HAP-1 (cell line): ENCODE results near the gene CAMSAP2.

Experiments
- DNase-seq, 2 experiments: peaks; one replicate each; pipeline ENCODE4 v3.0.0-alpha.2; 2016 to 2020; ENCODE audit warnings: low spot score in 2 of 2
- H3K27me3 ChIP-seq: fragments of 250-450 bp; sonication (Bioruptor Pico); 2 replicates; pipeline ENCODE4 v1.5.1; 2020; ENCODE audit warnings: low read depth, mild to moderate bottlenecking, moderate library complexity
- H3K36me3 ChIP-seq: fragments of 250-450 bp; sonication (Bioruptor Pico); replicated peaks from 2 replicates; pipeline ENCODE4 v1.5.1; 2020; ENCODE audit warnings: mild to moderate bottlenecking
- H3K4me1 ChIP-seq: fragments of 250-450 bp; sonication (Bioruptor Pico); 2 replicates; pipeline ENCODE4 v1.5.1; 2020; ENCODE audit warnings: mild to moderate bottlenecking
- H3K4me3 ChIP-seq: fragments of 250-450 bp; sonication (Bioruptor Pico); 2 replicates; pipeline ENCODE4 v1.5.1; 2020; ENCODE audit warnings: mild to moderate bottlenecking, moderate library complexity
- H3K9me3 ChIP-seq: fragments of 250-450 bp; sonication (Bioruptor Pico); 2 replicates; pipeline ENCODE4 v1.5.1; 2020; ENCODE audit warnings: mild to moderate bottlenecking, moderate library complexity
- in situ Hi-C: fragments of 300-500 bp; cut with MboI; formaldehyde crosslinking; loops from 3 replicates; pipeline ENCODE4 v1.14.3; 2020; ENCODE audit warnings: low sequenced_read_pairs, inconsistent platforms, mixed read lengths

Gene CAMSAP2

DNA sequence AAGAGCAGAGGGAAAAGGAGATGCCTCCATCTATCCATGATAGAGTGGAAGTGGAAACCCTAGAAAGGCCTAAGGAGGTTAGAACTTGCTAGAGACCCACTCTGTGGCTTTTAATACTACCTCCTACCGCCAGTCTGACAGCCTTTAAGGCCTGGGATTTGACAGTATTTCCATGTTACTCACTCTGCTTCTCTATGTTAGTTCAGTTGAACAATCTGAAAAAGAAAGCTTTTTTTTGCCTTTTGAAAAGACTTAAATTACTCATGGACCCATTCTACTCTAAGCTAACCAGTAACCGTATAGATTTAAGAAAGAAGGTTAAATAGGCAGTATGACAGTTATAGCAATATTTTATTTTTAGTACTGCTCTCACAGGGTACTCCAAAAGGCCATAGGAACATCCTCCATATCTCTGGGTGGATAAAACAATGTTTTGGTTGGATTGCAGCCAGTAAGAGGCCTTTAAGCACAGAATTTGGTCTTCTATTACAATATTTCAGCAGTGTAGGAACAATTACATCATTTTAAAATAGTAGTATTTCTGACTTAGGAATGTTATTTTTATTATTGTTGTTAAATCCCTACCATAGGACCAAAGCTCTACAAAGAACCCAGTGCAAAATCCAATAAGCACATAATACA lies 118.1 kb downstream of the CAMSAP2 start:
- no peak for DNase-seq
- H3K9me3 ChIP-seq = no peaks in the 10 kb centered on the region
- in situ Hi-C loops = no loop called here
- H3K4me1 ChIP-seq = no peaks in the 10 kb centered on the region
- peaks cover 37% of the 10 kb centered on the region for H3K36me3 ChIP-seq
- H3K4me3 ChIP-seq = no peak overlapping the region
- no peaks in the 10 kb centered on the region for H3K27me3 ChIP-seq

DNA sequence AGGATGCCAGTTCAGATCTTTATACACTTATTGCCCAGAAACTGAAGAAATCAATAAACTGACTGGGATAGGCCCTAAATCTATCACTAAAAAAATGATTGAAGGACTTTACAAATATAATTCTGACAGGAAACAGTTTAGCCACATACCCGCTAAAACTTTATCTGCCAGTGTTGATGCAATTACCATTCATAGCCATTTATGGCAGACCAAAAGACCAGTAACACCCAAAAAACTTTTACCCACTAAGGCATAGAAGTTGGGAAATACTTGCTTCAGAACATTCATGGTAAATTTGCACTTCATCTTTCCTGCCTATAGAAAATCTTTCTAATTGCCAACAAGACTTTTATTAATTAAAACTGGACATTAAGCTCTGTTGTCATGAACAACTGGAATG lies 119.1 kb downstream of the CAMSAP2 start:
- no peak for DNase-seq
- Histone ChIP-seq H3K36me3 (peaks cover 37% of the 10 kb centered on the region), H3K9me3 (no peaks in the 10 kb centered on the region), H3K4me3 (no peak overlapping the region), H3K27me3 (no peaks in the 10 kb centered on the region), H3K4me1 (no peaks in the 10 kb centered on the region)
- in situ Hi-C loops = no loop called here

DNA sequence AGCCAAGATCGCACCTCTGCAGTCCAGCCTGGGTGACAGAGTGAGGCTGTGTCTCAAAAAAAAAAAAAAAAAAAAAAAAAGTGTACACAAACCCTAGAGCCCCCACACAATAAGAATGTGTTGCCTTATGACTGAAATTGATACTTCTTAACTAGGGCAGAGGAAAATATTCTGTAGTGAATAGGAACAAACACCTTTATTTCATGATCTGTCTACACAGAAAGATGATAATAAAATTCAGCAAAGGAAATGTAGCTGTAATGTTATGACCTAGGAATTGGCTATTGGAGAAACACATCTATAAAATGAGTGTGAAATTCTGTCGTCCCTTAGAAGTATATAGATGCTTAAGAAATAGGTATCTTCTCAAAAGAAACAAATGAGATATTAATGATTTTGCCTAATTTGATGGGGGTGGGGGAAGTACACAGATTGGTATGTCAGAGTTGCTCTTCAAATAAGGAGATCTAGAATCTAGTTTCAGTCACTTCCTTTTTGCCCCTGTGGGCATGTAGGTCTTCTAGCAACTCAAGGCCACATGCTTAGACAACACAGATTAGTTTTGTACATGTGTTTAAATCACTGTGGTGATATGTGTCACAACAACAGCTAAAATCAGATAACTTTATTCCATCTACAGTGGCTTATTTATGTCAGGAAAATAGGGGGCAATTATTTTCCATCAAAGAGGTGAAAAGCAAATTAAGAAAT lies 123.4 kb downstream of the CAMSAP2 start:
- no peaks in the 10 kb centered on the region for H3K27me3 ChIP-seq
- no peak overlapping the region for H3K4me3 ChIP-seq
- no peak for DNase-seq
- in situ Hi-C loops = no loop called here
- no peaks in the 10 kb centered on the region for H3K4me1 ChIP-seq
- H3K36me3 ChIP-seq = peaks cover 16% of the 10 kb centered on the region
- H3K9me3 ChIP-seq = no peaks in the 10 kb centered on the region

DNA sequence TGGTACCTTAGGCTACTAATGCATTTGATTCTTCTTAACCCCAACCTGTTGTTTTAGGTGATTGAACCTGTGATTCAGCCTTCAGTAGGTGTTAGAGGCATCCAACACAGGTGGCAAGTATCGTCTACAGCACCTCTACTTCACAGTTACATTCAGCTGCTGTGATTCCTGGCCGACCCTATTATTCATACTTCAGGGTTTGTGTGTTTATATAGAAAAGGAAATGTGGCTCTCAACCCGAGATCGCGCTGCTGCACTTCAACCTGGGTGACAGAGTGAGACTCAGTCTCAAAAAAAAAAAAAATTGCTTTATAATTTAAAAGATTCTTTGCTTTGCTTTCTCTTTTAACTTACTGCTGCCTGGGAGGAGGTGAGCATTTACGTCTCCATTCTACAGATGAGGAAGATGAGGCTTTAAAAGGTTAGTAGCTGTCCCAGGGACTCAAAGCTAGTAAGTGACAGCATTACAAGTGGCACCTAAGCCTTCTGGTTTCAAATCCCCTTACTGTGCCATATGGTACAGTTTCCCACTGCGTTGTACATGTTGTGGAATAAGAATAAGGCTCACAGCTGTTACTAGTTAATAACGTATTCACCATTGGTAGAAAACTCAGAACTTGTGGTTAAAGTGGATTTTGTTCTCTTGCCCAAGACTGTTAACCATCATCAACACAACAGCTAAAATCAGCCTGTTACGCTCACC lies 124.2 kb downstream of the CAMSAP2 start:
- Histone ChIP-seq H3K4me1 (no peaks in the 10 kb centered on the region), H3K36me3 (peaks cover 8% of the 10 kb centered on the region), H3K4me3 (no peak overlapping the region), H3K27me3 (no peaks in the 10 kb centered on the region), H3K9me3 (no peaks in the 10 kb centered on the region)
- in situ Hi-C loops = no loop called here
- DNase-seq = no peak

DNA sequence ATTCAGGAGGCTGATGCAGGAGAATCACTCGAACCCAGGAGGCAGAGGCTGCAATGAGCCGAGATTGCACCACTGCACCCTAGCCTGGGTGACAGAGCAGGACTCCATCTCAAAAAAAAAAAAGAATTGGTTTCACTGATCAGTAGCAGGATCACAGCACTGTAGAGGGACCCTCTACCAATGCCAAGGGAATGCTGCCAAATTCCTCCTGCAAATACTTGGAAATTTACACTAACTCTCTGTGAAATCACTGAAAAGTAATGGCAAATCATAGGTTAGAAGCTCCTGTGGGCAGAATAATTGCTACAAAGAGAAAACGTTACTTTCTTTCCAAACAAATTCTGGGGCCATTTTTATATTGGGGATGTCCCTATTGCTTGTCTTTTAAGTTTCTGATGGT lies 127.4 kb downstream of the CAMSAP2 start:
- in situ Hi-C loops = no loop called here

DNA sequence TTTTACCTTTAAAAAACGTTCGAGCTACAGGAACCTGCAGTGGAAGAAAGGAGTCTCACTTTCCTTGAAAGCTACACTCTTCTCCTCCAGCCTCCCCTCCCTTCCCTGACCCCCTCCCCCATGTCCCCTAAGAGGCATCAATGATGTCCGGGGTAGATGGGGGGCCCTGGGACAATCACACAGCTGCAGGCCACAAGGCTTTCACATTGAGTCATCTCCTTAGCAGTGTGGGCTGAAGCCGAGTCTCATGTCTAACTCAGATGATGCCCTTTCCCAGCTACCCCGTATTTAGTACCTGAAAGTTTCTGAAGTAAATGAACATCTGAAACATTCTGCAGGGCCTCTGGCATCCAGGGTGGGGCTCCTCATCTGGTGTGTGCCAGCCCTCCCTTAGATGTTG lies 127.8 kb downstream of the CAMSAP2 start:
- Histone ChIP-seq H3K27me3 (no peaks in the 10 kb centered on the region), H3K9me3 (no peaks in the 10 kb centered on the region), H3K4me3 (no peak overlapping the region), H3K36me3 (peaks cover 6% of the 10 kb centered on the region), H3K4me1 (no peaks in the 10 kb centered on the region)
- in situ Hi-C loops = no loop called here
- no peak for DNase-seq

More for the DNA sequence above, 127.4 kb downstream of the CAMSAP2 start:
- Histone ChIP-seq H3K4me1 (no peaks in the 10 kb centered on the region), H3K27me3 (no peaks in the 10 kb centered on the region), H3K9me3 (no peaks in the 10 kb centered on the region), H3K36me3 (peaks cover 6% of the 10 kb centered on the region), H3K4me3 (no peak overlapping the region)
- DNase-seq = no peak

DNA sequence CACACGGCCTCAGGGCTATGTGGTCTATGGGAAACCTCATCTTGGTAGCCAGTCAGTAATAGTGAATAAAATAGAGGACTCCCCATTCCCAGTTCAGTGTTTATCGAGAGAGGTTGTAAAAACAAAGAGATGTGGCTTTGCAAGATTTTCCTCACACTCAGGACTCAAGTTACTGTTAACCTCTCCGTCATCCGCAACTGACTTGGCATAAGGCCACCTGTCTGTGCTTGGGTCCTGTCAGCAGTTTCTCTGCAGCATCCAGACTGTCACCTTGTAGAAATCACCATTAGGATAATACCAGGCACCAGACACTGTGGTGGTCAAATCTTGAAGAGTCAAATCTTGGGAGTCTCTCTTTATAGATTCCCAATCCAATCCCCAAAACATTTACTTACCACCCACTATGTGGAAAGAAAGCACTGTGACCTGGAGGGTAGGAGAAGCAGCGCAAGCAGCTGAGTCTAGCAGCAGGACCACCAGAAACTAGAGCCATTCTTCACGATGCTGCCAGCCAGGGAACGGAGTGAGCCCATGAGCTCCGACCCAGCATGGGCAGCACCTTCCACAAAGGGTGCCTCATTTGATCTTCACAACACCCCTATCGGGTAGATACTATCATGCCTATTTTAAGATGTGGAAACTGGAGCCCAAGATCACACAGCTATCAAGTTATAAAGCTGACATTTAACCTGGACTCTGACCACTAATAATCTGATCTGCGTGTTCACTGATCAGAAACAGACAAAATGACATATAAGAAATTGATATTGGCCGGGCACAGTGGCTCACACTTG lies 128.5 kb downstream of the CAMSAP2 start:
- DNase-seq = no peak
- Histone ChIP-seq H3K36me3 (peaks cover 6% of the 10 kb centered on the region), H3K4me1 (no peaks in the 10 kb centered on the region), H3K27me3 (no peaks in the 10 kb centered on the region), H3K4me3 (no peak overlapping the region), H3K9me3 (no peaks in the 10 kb centered on the region)
- in situ Hi-C loops = no loop called here

DNA sequence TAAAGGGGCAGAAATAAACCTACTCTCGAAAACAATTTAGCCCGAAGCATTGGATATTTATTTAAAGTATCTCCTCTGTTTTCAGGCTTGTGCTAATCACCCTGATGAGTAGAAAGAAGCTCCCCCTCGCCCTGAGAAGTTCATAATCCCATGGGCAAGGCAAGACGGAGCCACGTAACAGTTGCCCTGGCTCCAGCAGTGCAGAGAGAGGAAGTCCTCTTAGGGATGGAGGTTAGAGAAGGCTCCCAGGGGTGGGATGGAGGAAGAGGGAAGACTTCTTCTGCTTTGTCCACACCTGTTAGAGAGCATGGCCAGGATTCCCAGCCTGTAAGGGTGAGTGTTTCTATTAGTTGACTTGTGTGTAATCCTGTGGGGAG lies 130.7 kb downstream of the CAMSAP2 start:
- in situ Hi-C loops = no loop called here
- Histone ChIP-seq H3K9me3 (no peaks in the 10 kb centered on the region), H3K4me1 (no peaks in the 10 kb centered on the region), H3K27me3 (no peaks in the 10 kb centered on the region), H3K36me3 (no peaks in the 10 kb centered on the region), H3K4me3 (no peak overlapping the region)
- DNase-seq = no peak

DNA sequence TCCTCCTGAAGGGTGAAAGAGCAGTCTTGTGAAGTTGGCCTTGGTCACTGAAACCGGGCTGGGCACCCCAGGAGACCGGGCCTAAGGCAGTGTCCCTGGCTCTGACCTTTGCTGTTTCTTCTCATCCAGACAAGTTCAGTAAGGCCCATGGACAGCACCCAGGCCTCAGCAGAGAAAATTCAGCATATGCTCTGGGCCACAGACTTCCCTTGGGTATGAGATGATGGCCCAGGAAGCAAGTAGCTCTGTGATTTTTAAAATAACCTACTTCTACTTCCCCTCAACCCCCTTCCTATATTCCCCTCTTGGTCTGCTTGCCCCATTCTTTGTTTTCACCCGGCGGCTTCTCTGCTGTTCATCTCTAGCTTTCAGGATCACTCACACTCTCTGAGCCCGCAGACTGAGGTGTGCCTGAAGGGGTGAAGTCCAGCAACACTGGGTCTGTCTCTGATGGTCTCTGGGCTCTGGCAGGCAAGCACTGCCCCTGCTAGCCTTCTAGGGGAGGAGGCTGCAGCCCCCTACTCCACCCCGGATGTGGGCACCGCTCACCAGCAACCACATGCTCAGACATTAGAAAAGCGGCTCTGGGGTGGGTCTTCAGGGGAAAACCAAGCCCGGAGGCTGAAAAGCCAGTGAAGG lies 131.2 kb downstream of the CAMSAP2 start:
- H3K9me3 ChIP-seq = no peaks in the 10 kb centered on the region
- no peaks in the 10 kb centered on the region for H3K4me1 ChIP-seq
- no peak overlapping the region for H3K4me3 ChIP-seq
- H3K36me3 ChIP-seq = no peaks in the 10 kb centered on the region
- H3K27me3 ChIP-seq = no peaks in the 10 kb centered on the region
- in situ Hi-C loops = no loop called here
- DNase-seq = no peak

DNA sequence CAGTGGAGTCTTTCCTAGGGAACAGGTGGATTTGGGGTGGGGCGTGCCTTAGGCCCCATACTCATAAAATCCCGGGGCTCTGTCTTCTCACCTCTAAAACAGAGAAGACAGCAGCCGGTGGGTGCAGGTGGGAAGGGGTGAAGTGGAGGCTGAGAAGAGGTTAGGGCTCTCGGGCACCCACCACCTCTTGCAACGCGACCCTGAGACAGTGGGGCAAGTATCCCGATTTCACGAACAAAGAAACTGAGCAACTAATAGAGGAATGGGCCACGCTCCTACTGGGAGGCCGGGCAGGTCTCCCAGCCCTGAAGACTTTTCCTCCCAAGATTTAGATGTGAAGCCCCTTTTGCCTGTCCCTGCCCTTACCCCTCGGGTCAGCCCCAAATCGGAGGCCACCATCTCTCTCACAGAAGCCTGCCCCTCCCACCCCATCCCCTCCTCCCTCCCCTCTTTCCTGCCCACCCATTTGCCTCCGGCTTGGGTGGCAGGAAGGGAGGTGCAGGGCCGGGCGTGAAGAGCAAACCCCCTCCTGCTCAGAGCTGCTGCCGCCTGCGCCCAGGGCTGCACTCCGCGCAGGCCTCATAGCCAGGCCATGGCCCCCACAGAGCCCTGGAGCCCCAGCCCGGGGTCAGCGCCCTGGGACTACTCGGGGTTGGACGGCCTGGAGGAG lies 133.9 kb downstream of the CAMSAP2 start, which contains the start of gene GPR25:
GPR25 (plus strand) TSS at position 536 of the 670 bp plus-strand sequence; CDS start at position 593, 57 bp downstream.
- H3K36me3 ChIP-seq = no peaks in the 10 kb centered on the region
- H3K4me1 ChIP-seq = no peaks in the 10 kb centered on the region
- no peaks in the 10 kb centered on the region for H3K27me3 ChIP-seq
- H3K4me3 ChIP-seq = no peak within 1 kb of the TSS
- in situ Hi-C loops = no loop called here
- no peak for DNase-seq
- H3K9me3 ChIP-seq = no peaks in the 10 kb centered on the region

DNA sequence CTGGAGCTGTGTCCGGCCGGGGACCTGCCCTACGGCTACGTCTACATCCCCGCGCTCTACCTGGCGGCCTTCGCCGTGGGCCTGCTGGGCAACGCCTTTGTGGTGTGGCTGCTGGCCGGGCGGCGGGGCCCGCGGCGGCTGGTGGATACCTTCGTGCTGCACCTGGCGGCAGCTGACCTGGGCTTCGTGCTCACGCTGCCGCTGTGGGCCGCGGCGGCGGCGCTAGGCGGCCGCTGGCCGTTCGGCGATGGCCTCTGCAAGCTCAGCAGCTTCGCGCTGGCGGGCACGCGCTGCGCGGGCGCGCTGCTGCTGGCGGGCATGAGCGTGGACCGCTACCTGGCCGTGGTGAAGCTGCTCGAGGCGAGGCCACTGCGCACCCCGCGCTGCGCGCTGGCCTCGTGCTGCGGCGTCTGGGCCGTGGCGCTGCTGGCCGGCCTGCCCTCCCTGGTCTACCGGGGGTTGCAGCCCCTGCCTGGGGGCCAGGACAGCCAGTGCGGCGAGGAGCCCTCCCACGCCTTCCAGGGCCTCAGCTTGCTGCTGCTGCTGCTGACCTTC lies 134.5 kb downstream of the CAMSAP2 start:
- no peak for DNase-seq
- no peaks in the 10 kb centered on the region for H3K27me3 ChIP-seq
- H3K4me1 ChIP-seq = no peaks in the 10 kb centered on the region
- H3K4me3 ChIP-seq = no peak overlapping the region
- in situ Hi-C loops = no loop called here
- H3K36me3 ChIP-seq = no peaks in the 10 kb centered on the region
- H3K9me3 ChIP-seq = no peaks in the 10 kb centered on the region

DNA sequence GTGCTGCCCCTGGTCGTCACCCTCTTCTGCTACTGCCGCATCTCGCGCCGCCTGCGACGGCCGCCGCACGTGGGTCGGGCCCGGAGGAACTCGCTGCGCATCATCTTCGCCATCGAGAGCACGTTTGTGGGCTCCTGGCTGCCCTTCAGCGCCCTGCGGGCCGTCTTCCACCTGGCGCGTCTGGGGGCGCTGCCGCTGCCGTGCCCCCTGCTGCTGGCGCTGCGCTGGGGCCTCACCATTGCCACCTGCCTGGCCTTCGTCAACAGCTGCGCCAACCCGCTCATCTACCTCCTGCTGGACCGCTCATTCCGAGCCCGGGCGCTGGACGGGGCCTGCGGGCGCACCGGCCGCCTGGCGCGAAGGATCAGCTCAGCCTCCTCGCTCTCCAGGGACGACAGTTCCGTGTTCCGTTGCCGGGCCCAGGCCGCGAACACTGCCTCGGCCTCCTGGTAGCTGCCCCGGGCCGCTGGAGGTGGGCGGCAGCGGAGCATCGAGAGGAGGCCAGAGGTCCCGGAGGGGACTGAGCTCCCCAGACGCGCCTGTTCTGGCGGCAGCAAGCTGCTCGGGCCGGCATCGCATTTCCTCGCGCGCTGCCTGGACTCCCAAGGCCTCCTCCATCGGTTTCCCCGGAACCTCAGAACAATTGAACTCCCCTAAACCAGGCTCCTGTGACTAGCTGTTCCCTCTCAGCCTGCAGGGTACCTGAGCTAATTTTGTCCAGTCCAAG lies 135.1 kb downstream of the CAMSAP2 start:
- in situ Hi-C loops = no loop called here
- Histone ChIP-seq H3K4me3 (no peak overlapping the region), H3K4me1 (no peaks in the 10 kb centered on the region), H3K36me3 (no peaks in the 10 kb centered on the region), H3K27me3 (no peaks in the 10 kb centered on the region), H3K9me3 (no peaks in the 10 kb centered on the region)
- no peak for DNase-seq
